Lung (tissue), 12 donors: ENCODE results near the gene DUSP5. TPM values are rescaled to one million over a fixed set of nuclear protein-coding genes. Genes with fewer than 3 reads are reported as not detected.
A peak's percentile ranks its signal among the peaks of the same experiment; 100 is the strongest.

Experiments used
- ATAC-seq: fragments of 200-7000 bp; cut with Tn5 transposase; one replicate; pipeline ENCODE4 v1.9.1; 2020; ENCODE audit warnings: moderate number of reproducible peaks; ENCODE audit not compliant: insufficient read depth, low FRiP score
- DNase-seq, 3 donors: peaks; one replicate each; pipeline ENCODE4 v3.0.0-alpha.2; 2013 to 2017
- H3K27ac ChIP-seq, 2 donors: one replicate each; pipeline ENCODE4 v1.5.1; 2013; ENCODE audit warnings: mild to moderate bottlenecking in 2 of 2, moderate library complexity in 2 of 2, control low read depth in 1 of 2, inconsistent platforms in 1 of 2, low read depth in 1 of 2, low read length in 1 of 2
- H3K27me3 ChIP-seq, 3 donors: one replicate each; pipeline ENCODE4 v1.5.1; 2013; ENCODE audit warnings: low read length in 2 of 3; ENCODE audit not compliant: control insufficient read depth in 3 of 3, insufficient read depth in 3 of 3
- H3K36me3 ChIP-seq, 4 donors: one replicate each; pipeline ENCODE4 v1.5.1; 2013; ENCODE audit warnings: low read length in 4 of 4, mild to moderate bottlenecking in 1 of 4, moderate library complexity in 1 of 4; ENCODE audit not compliant: control insufficient read depth in 4 of 4, insufficient read depth in 4 of 4
- H3K4me1 ChIP-seq, 5 donors: one replicate each; pipeline ENCODE4 v1.5.1; 2013; ENCODE audit warnings: low read length in 5 of 5, mild to moderate bottlenecking in 2 of 5, moderate library complexity in 1 of 5; ENCODE audit not compliant: control insufficient read depth in 5 of 5, insufficient read depth in 5 of 5
- H3K4me3 ChIP-seq: one replicate; pipeline ENCODE4 v1.5.1; 2013; ENCODE audit warnings: mild to moderate bottlenecking, control low read depth, moderate library complexity
- H3K9ac ChIP-seq, 2 donors: one replicate each; pipeline ENCODE4 v1.5.1; 2013; ENCODE audit warnings: low read length in 2 of 2, control low read depth in 1 of 2; ENCODE audit not compliant: insufficient read depth in 1 of 2
- H3K9me3 ChIP-seq, 4 donors: one replicate each; pipeline ENCODE4 v1.5.1; 2013; ENCODE audit warnings: low read length in 3 of 4, mild to moderate bottlenecking in 1 of 4, moderate library complexity in 1 of 4; ENCODE audit not compliant: control insufficient read depth in 4 of 4, insufficient read depth in 3 of 4
- CTCF ChIP-seq: IDR thresholded peaks from 2 replicates; pipeline ENCODE4 v1.5.1; 2012; ENCODE audit warnings: mild to moderate bottlenecking; ENCODE audit errors: control extremely low read depth, extremely low read depth
- WGBS, 2 donors: extraction: QIAGEN DNeasy Blood & Tissue Kit; methylation state at CpG; one replicate each; pipeline ENCODE4 v1.1.7; 2013; 5-methylcytosine and 5-hydroxymethylcytosine counted together
- polyA plus RNA-seq, 2 donors: library from polyadenylated mRNA; stranded (reverse); fragments of 200-250 nt; gene quantifications; one replicate each; pipeline ENCODE4 v1.2.1, GENCODE V29; 2013
- total RNA-seq, 2 donors: library from RNA; depleted of rRNA in 1 of 2; stranded (reverse); fragments of >200 nt in 1 of 2; gene quantifications; one replicate each; pipeline ENCODE4 v1.2.1, GENCODE V29; 2014 to 2021
- donor health status: control.
- donor health status: control.
- donor health status: Bipolar disorder and iron deficiency.
- donor health status: healthy.
- donor health status: DM: yes; HTN: yes; CAD: no.

Gene DUSP5
- total and polyA plus RNA-seq, 4 donors: 10.3 to 16.4 (median 12.9) TPM

- H3K4me3 ChIP-seq: no peak overlapping the region
- ATAC-seq: no peak
- no peaks in the 10 kb centered on the region for H3K36me3 ChIP-seq
- no peak overlapping the region for H3K9ac ChIP-seq
- DNase-seq: no peak
- no peaks in the 10 kb centered on the region for H3K9me3 ChIP-seq
- H3K27ac ChIP-seq: no peak overlapping the region
- no peak for TF ChIP-seq CTCF
- peaks cover 0 to 7% (median 0%) of the 10 kb centered on the region in 3 donors for H3K27me3 ChIP-seq
- H3K4me1 ChIP-seq: peaks cover 0 to 4% (median 0%) of the 10 kb centered on the region in 5 donors
- 78 to 87% methylated on average over 11 of the region's 11 CpGs for WGBS, 2 donors
Measured at GRCh38 chr10:110486680-110487410, 10.9 kb upstream of the DUSP5 start.

DNA sequence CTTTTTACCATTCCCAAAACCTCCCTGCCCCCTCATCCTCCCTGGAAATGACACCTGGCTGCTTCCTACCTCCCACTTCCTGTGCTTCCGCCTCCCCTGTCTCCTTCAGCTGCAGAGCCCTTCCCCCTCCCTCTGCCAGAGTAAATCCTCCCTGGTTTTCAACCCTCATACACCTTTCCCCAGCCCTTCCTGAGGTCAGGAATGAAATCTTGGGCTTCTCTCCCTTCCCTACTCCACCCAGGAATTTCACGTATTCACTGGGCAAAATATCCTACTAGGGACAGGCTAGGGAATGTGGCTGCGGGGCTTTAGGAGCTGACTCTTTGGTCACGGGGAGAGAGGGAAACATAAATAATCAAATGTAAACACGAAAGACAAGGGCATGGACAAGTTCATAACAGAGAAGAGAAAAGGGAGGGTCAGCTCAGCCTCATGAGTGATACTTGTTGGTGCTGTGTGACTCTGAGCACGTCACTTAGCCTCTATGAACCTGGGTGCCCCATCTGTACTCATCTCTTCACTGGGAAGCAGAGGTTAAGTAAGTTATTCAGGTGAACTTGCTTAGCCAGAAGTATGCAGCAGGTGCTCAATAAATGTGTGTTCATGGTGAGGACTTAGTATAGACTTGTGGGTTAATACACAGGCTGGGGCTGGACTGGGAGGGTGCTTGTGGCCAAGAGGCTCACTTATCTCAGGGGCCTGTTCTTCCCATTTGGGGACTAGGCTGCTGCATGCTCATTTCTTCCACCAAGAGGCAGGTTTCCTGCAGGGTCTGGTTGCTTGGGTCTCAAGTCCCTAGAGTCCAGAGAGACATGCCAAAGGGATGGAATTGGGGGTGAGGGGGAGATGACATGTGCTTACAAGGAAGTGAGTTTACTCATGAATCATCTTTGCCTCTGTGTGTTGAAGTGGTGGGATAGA lies 10.0 kb upstream of the DUSP5 start:
- Histone ChIP-seq H3K9me3 (no peaks in the 10 kb centered on the region), H3K27me3 (peaks cover 0 to 10% (median 0%) of the 10 kb centered on the region in 3 donors), H3K4me3 (no peak overlapping the region), H3K9ac (no peak overlapping the region), H3K36me3 (no peaks in the 10 kb centered on the region), H3K27ac (no peak overlapping the region), H3K4me1 (peaks cover 0 to 4% (median 0%) of the 10 kb centered on the region in 5 donors)
- DNase-seq: peak in 1 of 3 donors; percentile 22
- ATAC-seq: no peak
- no peak for TF ChIP-seq CTCF
- WGBS, 2 donors: 62 to 70% methylated on average over 6 of the region's 6 CpGs

DNA sequence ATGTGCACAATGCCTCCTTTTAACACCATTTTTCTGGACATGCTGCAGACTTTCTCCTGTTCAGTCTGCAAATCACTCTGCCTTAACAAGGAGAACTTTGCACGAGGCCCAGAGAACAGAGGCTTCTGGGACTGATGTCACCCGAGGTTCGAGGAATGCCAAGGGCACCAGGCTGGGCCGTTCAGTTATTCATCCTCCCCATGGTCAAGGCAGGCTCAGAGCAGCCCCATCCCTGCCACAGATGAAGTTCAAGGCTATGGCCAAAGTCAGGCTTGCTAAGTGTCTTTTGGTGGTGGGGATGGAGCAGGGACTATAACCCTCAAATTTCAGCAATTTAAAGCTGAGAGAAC lies 9.4 kb upstream of the DUSP5 start:
- 84 to 86% methylated on average over 4 of the region's 4 CpGs for WGBS, 2 donors
- no peak for ATAC-seq
- H3K27ac ChIP-seq: no peak overlapping the region
- no peaks in the 10 kb centered on the region for H3K36me3 ChIP-seq
- peaks cover 0 to 4% (median 0%) of the 10 kb centered on the region in 5 donors for H3K4me1 ChIP-seq
- no peaks in the 10 kb centered on the region for H3K9me3 ChIP-seq
- peaks cover 0 to 11% (median 0%) of the 10 kb centered on the region in 3 donors for H3K27me3 ChIP-seq
- TF ChIP-seq CTCF: no peak
- no peak overlapping the region for H3K9ac ChIP-seq
- no peak overlapping the region for H3K4me3 ChIP-seq
- no peak for DNase-seq
